HG03097 (cell line): ENCODE measurements around the gene LUC7L.
"Not testable (repeated sequence)": the region's sequence is repeated elsewhere in the genome, so short reads cannot be mapped to it uniquely, and the experiment has no call there.

Experiments used
- ATAC-seq: cut with Tn5 transposase; IDR thresholded peaks from one replicate; pipeline ENCODE4 v1.9.1; 2021; ENCODE audit not compliant: unreplicated experiment, low FRiP score

The LUC7L gene

GRCh38 chr16:263944-264343, 34.7 kb upstream of the LUC7L start:
- ATAC-seq = no peak

DNA sequence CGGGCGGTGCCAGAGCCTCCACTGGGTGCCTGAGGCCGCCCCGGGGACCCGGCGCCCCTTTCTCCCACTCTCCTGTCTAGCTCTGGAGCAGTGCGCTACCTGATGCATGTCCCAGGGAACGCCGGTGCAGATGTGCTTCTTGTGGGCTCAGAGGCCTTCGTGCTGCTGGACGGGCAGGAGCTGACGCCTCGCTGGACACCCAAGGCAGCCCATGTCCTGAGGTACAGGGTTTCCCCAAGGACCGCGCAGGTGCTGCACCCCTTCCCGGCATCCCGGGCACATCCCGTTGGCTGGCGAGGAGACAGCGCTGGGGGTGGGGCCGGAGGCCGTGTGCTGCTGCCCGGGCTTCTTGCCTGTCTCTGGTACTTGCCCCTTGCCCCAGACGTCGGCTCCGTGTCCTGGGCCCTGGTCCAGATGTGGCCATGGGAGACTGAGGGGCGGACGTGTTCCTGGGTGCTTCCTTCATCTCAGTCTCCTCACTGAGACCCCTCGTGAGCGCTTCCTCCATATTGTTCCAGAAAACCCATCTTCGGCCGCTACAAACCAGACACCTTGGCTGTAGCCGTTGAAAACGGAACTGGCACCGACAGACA, 34.0 kb upstream of the LUC7L start:
- ATAC-seq = no peak

- ATAC-seq = no peak
Measured at GRCh38 chr16:262121-262745, 33.0 kb upstream of the LUC7L start.

- no peak for ATAC-seq
Measured at GRCh38 chr16:261031-261691, 31.9 kb upstream of the LUC7L start.

DNA sequence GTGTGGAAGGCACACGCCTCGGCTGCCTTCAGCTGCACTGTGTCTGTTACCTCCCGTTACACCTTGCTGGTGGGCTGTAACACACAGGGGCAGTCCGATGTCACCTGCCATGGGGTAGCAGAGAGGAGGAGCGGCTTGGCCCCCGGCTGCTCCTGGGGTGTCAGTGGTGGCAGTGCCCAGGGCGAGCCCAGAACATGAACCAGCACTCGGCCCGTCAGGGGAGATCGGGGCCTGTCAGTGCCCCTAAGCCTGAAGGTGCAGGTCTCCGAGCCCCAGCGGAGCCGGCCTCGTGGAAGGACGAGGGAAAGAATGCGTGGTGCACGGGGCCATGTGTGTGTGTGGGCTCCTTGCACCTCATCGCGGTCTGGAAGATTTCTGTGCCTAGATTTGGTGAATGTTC, 31.1 kb upstream of the LUC7L start:
- no peak for ATAC-seq

- no peak for ATAC-seq
Measured at GRCh38 chr16:259814-260253, 30.6 kb upstream of the LUC7L start.

DNA sequence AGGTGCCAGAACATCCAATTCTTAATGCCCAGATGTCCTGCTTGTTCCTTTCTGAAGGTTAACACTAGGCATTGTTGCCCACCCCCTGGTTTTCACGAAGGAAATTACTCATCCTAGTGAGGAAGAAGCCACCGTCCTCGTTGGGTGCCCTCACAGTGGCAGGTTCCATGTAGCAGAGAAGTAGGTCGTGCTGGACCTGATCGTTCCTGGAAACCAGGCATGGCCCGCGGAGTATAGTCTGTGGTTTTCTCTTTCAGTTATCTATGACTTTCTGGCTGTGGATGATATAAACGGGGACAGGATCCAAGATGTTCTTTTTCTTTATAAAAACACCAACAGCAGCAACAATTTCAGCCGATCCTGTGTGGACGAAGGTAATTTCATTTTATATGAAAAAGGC, 30.0 kb upstream of the LUC7L start:
- ATAC-seq = no peak

- not testable (repeated sequence) for ATAC-seq
Measured at GRCh38 chr16:258091-258490, 28.8 kb upstream of the LUC7L start.

GRCh38 chr16:255183-255582, 25.9 kb upstream of the LUC7L start:
- ATAC-seq = no peak

GRCh38 chr16:254461-254860, 25.2 kb upstream of the LUC7L start:
- no peak for ATAC-seq

DNA sequence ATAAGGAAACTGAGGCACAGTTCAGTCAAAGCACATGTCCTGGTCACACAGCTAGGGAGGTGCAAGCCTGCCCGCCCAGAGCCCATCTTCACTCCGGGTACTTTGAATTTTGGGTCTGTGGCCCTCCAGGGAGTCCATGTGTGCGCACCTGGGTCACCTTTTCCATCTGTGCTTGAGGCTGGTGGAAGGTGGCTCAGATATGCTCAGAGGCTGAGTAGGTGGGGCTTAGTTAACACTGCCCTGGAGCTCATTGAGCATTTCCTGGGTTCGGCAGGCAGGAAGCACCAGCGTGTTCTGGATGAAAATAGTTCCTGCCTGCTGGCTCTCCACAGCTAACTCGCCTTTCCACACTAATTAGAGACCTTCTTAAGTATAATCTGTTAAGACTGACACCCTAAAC, 24.6 kb upstream of the LUC7L start:
- no peak for ATAC-seq

- ATAC-seq = no peak
Measured at GRCh38 chr16:252366-253337, 23.4 kb upstream of the LUC7L start.

- no peak for ATAC-seq
Measured at GRCh38 chr16:249431-249830, 20.2 kb upstream of the LUC7L start.

- ATAC-seq = no peak
Measured at GRCh38 chr16:247027-247426, 17.8 kb upstream of the LUC7L start.

DNA sequence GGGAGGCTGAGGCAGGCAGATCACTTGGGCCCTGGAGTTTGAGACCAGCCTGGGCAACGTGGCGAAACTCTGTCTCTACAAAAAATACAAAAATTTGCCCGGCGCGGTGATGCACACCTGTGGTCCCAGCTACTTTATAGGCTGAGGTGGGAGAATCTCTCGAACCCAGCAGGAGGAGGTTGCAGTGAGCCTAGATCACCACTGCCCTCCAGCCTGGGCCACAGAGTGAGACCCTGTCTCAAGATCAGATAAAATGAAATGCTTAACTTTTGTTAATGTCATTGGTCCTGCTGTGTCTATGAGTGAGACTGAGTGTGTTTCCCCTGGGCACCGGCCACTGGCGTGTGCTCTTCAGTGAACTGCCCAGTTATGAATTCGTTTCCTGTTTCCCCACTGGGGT, 15.9 kb upstream of the LUC7L start:
- no peak for ATAC-seq

GRCh38 chr16:243348-243747, 14.1 kb upstream of the LUC7L start:
- no peak for ATAC-seq

DNA sequence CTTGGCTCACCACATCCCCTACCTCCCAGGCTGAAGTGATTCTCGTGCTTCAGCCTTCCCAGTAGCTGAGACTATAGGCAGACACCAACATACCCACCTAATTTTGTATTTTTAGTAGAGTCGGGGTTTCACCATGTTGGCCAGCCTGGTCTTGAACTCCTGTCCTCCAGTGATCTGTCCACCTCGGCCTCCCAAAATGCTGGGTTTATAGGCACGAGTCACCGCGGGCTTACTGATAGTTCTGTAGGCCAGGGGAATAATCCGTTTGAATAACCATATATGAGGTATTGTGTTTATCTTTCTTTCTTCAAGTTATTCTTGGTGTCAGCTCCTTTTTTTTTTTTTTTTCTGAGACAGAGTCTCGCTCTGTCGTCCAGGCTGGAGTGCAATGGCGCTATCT, 13.0 kb upstream of the LUC7L start:
- no peak for ATAC-seq

- no peak for ATAC-seq
Measured at GRCh38 chr16:240559-240958, 11.3 kb upstream of the LUC7L start.

DNA sequence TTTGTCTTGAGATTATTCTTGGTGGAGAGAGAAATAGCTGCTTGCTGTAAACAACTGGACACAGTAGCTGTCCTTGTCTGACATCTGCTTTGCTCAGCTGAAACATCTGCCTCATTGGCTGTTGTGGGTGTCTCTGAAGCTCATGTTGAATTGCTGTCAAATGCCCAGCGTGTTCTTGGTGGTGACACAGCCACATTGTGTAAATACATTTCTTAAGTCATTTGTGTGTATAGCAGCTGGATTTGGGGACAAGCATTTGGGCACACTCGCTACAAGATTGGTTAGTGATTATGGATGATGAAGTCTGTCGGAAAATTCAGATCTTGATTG, 10.7 kb upstream of the LUC7L start:
- ATAC-seq = no peak

DNA sequence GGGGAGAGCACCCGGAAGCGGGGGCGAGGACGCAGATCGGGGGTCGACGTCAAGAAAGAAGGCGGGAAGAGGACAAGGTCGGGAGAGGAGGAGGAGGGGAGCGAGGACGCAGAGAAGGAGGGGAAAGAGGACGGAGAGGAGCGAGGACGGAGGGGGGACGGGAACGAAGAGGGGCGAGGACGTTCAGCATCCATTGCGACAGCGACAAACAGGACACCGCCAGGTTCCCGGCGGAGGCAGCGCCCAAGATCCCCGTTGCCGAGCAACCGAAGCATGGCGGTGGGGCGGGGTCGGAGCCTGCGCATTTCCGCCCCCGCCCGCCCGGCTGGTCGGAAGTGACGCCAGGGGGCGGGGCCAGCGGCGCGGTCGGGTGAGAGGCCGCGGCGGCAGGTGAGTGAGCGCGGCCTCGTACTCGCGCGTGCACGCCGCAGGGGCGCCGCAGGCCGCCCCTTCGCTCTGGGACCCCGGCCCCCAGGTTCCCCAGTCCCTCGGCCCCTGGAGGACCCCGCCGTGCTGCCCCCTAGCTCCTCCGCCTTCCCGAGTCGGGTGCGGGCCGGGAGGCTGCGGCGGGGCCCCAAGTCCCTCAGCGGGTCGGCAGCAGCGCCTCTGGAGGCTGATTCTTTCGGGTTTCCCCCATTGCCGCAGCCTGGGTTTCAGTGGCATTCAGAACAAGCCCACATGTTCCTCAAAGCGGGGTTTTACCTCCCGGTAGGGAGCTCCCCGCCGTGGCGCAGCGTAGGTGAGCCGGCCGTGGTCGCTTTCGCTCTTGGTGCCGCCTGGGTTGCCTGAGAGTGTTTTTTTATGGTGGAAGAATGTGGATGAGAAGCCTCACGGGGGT, 5.4 kb upstream of the LUC7L start, which contains the start of gene FAM234A:
FAM234A (plus strand) TSS at position 354 of the 838 bp plus-strand sequence. CDS start 19,593 bp downstream, outside the sequence.
- peak; percentile 84 for ATAC-seq
